Stimulated activated CD4-positive, alpha-beta T cell treated with anti-CD3 and anti-CD28 coated beads, Interleukin-2, amount 100 ng/mL, for 4 hours (primary cell): ENCODE results near the gene MCM3AP.

Experiments
- DNase-seq: peaks from one replicate; pipeline ENCODE4 v3.0.0-alpha.2; 2020; ENCODE audit warnings: low read depth

The MCM3AP gene

DNA sequence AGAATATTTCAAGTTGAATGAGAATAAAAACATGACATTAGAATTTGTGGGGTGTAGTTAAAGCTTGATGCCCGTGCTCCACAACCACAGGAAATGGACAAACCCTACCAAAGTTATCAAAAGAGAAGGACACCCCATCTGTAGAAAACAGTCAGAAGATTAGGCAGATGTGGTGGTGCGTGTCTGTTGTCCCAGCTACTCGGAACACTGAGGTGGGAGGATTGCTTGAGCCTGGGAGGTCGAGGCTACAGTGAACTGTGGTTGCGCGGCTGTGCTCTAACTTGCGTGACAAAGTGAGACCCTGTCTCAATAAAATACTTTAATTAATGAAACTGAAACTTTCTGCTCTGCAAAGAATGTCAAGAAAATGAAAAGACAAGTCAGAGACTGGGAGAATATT lies 99.7 kb downstream of the MCM3AP start:
- no peak for DNase-seq
